IMR-90 (cell line): ENCODE measurements around the gene ATP2C2. TPM values are rescaled to one million over a fixed set of nuclear protein-coding genes. Genes with fewer than 3 reads are reported as not detected.

Experiments used
- ATAC-seq: fragments of 200-7000 bp; cut with Tn5 transposase; 2 replicates; pipeline ENCODE4 v1.9.1; 2020; ENCODE audit warnings: low read depth, mild to moderate bottlenecking, moderate library complexity
- BruUV-seq: library from RNA; stranded (reverse); fragments of 400-500 nt; replicated peaks from 2 replicates; lab custom pipeline; 2021; lab: Mats Ljungman, UMichigan
- CTCF ChIA-PET: fragments of 300-600 bp; formaldehyde crosslinking; extraction: SDS; loops from one replicate; lab custom pipeline; 2021; ENCODE audit warnings: antibody characterized with exemption; lab: Yijun Ruan, JAX
- POLR2A ChIA-PET: fragments of 300-600 bp; sonication (Branson Sonifier 250); formaldehyde crosslinking; loops from one replicate; lab custom pipeline; 2022; ENCODE audit warnings: antibody characterized with exemption; ENCODE audit not compliant: unreplicated experiment; lab: Charles Lee
- DNase-seq: peaks from one replicate; pipeline ENCODE4 v3.0.0; 2013
- H2AFZ ChIP-seq: replicated peaks from 2 replicates; pipeline ENCODE3; 2013; ENCODE audit warnings: low read length, mild to moderate bottlenecking; ENCODE audit not compliant: poor library complexity
- H2AK5ac ChIP-seq: 2 replicates; pipeline ENCODE4 v1.6.1; 2013; ENCODE audit warnings: low read depth, low read length, inconsistent platforms
- H2AK9ac ChIP-seq: replicated peaks from 2 replicates; pipeline ENCODE3; 2013; ENCODE audit warnings: mild to moderate bottlenecking, low read depth, low read length, moderate library complexity; ENCODE audit not compliant: poor library complexity
- H2BK120ac ChIP-seq: 2 replicates; pipeline ENCODE4 v1.6.1; 2013; ENCODE audit warnings: low read depth, low read length, inconsistent platforms
- H2BK15ac ChIP-seq: 3 replicates; pipeline ENCODE4 v1.6.1; 2013; ENCODE audit warnings: low read depth, low read length, inconsistent platforms
- H2BK20ac ChIP-seq: 2 replicates; pipeline ENCODE4 v1.6.1; 2013; ENCODE audit warnings: low read depth, mild to moderate bottlenecking, inconsistent platforms, low read length, moderate library complexity
- H2BK5ac ChIP-seq: 2 replicates; pipeline ENCODE4 v1.6.1; 2013; ENCODE audit warnings: mild to moderate bottlenecking, low read depth, low read length, inconsistent platforms; ENCODE audit not compliant: poor library complexity, severe bottlenecking
- H3K14ac ChIP-seq: replicated peaks from 2 replicates; pipeline ENCODE4 v1.6.1; 2013; ENCODE audit warnings: low read depth, low read length, inconsistent platforms
- H3K18ac ChIP-seq: 2 replicates; pipeline ENCODE4 v1.6.1; 2013; ENCODE audit warnings: low read depth, low read length, control low read depth
- H3K23ac ChIP-seq: 2 replicates; pipeline ENCODE4 v1.6.1; 2013; ENCODE audit warnings: low read depth, low read length, inconsistent platforms
- H3K27ac ChIP-seq: 2 replicates; pipeline ENCODE4 v1.5.1; 2013; ENCODE audit warnings: mild to moderate bottlenecking, control low read depth, low read length; ENCODE audit not compliant: insufficient read depth
- H3K27me3 ChIP-seq: 2 replicates; pipeline ENCODE4 v1.6.1; 2013; ENCODE audit warnings: low read length; ENCODE audit not compliant: control insufficient read depth, insufficient read depth
- H3K36me3 ChIP-seq: 2 replicates; pipeline ENCODE4 v1.6.1; 2013; ENCODE audit warnings: low read length, mixed read lengths; ENCODE audit not compliant: control insufficient read depth, insufficient read depth
- H3K4ac ChIP-seq: 2 replicates; pipeline ENCODE4 v1.6.1; 2013; ENCODE audit warnings: low read depth, low read length, inconsistent platforms
- H3K4me1 ChIP-seq: 2 replicates; pipeline ENCODE4 v1.6.1; 2013; ENCODE audit warnings: low read length, mixed read lengths; ENCODE audit not compliant: control insufficient read depth, insufficient read depth
- H3K4me2 ChIP-seq: 2 replicates; pipeline ENCODE4 v1.6.1; 2013; ENCODE audit warnings: low read depth, mild to moderate bottlenecking, control low read depth, low read length, moderate library complexity
- H3K4me3 ChIP-seq: 2 replicates; pipeline ENCODE4 v1.5.1; 2013; ENCODE audit warnings: low read depth, mild to moderate bottlenecking, control low read depth, low read length, moderate library complexity; ENCODE audit not compliant: insufficient read depth
- H3K56ac ChIP-seq: 2 replicates; pipeline ENCODE4 v1.6.1; 2013; ENCODE audit warnings: low read length, inconsistent platforms; ENCODE audit not compliant: insufficient read depth; ENCODE audit errors: extremely low read depth
- H3K79me1 ChIP-seq, 2 experiments: 2 replicates each; pipeline ENCODE4 v1.6.1; 2013; ENCODE audit warnings: low read length in 2 of 2, inconsistent platforms in 1 of 2, low read depth in 1 of 2
- H3K9ac ChIP-seq: 2 replicates; pipeline ENCODE4 v1.6.1; 2013; ENCODE audit warnings: low read depth, low read length, control low read depth
- H3K9me1 ChIP-seq: 2 replicates; pipeline ENCODE4 v1.6.1; 2013; ENCODE audit warnings: low read length, inconsistent platforms; ENCODE audit not compliant: insufficient read depth
- H3K9me3 ChIP-seq: 2 replicates; pipeline ENCODE4 v1.6.1; 2013; ENCODE audit warnings: low read length; ENCODE audit not compliant: control insufficient read depth, insufficient read depth
- H4K20me1 ChIP-seq: 2 replicates; pipeline ENCODE4 v1.6.1; 2013; ENCODE audit warnings: low read length, inconsistent platforms; ENCODE audit not compliant: insufficient read depth
- H4K5ac ChIP-seq: 2 replicates; pipeline ENCODE4 v1.6.1; 2013; ENCODE audit warnings: mild to moderate bottlenecking, low read depth, low read length, control low read depth
- H4K8ac ChIP-seq, 2 experiments: 2 replicates each; pipeline ENCODE4 v1.6.1; 2013; ENCODE audit warnings: low read depth in 2 of 2, low read length in 2 of 2, control low read depth in 1 of 2, inconsistent platforms in 1 of 2
- H4K91ac ChIP-seq: 2 replicates; pipeline ENCODE4 v1.6.1; 2013; ENCODE audit warnings: low read depth, low read length, inconsistent platforms; ENCODE audit not compliant: insufficient read depth
- BHLHE40 ChIP-seq: fragments of 150-350 bp; IDR thresholded peaks from 2 replicates; pipeline ENCODE4 v1.6.1; 2016; ENCODE audit warnings: mild to moderate bottlenecking, low read depth, low read length
- CHD1 ChIP-seq: IDR thresholded peaks from 2 replicates; pipeline ENCODE4 v1.6.1; 2012; ENCODE audit warnings: low read depth, low read length, improper control_type of control experiment
- CTCF ChIP-seq: conservative IDR thresholded peaks from 2 replicates; pipeline ENCODE4 v1.5.1; 2012; ENCODE audit warnings: mild to moderate bottlenecking, low read depth, low read length, improper control_type of control experiment
- MAFK ChIP-seq: IDR thresholded peaks from 2 replicates; pipeline ENCODE4 v1.6.1; 2012; ENCODE audit warnings: low read depth, low read length, improper control_type of control experiment
- MAZ ChIP-seq: IDR thresholded peaks from 2 replicates; pipeline ENCODE4 v1.6.1; 2012; ENCODE audit warnings: low read depth, mild to moderate bottlenecking, low read length, improper control_type of control experiment, moderate library complexity, borderline replicate concordance
- MXI1 ChIP-seq: IDR thresholded peaks from 2 replicates; pipeline ENCODE4 v1.6.1; 2012; ENCODE audit warnings: low read depth, mild to moderate bottlenecking, low read length, moderate library complexity, borderline replicate concordance
- NFE2L2 ChIP-seq: fragments of 150-350 bp; IDR thresholded peaks from 2 replicates; pipeline ENCODE4 v1.6.1; 2016; ENCODE audit warnings: low read depth, mild to moderate bottlenecking, low read length
- POLR2A ChIP-seq: IDR thresholded peaks from 2 replicates; pipeline ENCODE4 v1.6.1; 2012; ENCODE audit warnings: mild to moderate bottlenecking, low read depth, low read length
- RAD21 ChIP-seq: IDR thresholded peaks from 2 replicates; pipeline ENCODE4 v1.6.1; 2012; ENCODE audit warnings: low read length, improper control_type of control experiment
- RCOR1 ChIP-seq: IDR thresholded peaks from 2 replicates; pipeline ENCODE4 v1.6.1; 2012; ENCODE audit warnings: mild to moderate bottlenecking, low read length, improper control_type of control experiment; ENCODE audit not compliant: insufficient replicate concordance
- RFX5 ChIP-seq: IDR thresholded peaks from 2 replicates; pipeline ENCODE4 v1.8.0; 2012; ENCODE audit warnings: low read depth, mild to moderate bottlenecking, low read length, moderate library complexity
- SMC3 ChIP-seq: fragments of 150-350 bp; IDR thresholded peaks from 2 replicates; pipeline ENCODE4 v1.6.1; 2016; ENCODE audit warnings: low read depth, mild to moderate bottlenecking, antibody characterized with exemption, low read length, moderate library complexity
- USF2 ChIP-seq: fragments of 150-350 bp; IDR thresholded peaks from 2 replicates; pipeline ENCODE4 v1.6.1; 2017; ENCODE audit warnings: mild to moderate bottlenecking, antibody characterized with exemption, low read length, low read depth
- WGBS, 2 experiments: methylation state at CpG; one replicate each; pipeline versions ENCODE4 v1.1.5 to v1.1.7; 2013; ENCODE audit warnings: missing lambda C conversion rate in 2 of 2; ENCODE audit not compliant: insufficient read length in 1 of 2; ENCODE audit errors: extremely low coverage in 2 of 2; 5-methylcytosine and 5-hydroxymethylcytosine counted together
- dilution Hi-C: fragments of 300-500 bp; cut with HindIII; formaldehyde crosslinking; loops from one replicate; pipeline ENCODE4 v1.14.3; 2018; ENCODE audit warnings: low sequenced_read_pairs; ENCODE audit not compliant: unreplicated experiment
- in situ Hi-C: fragments of 300-500 bp; cut with MboI; formaldehyde crosslinking; loops from 3 replicates; pipeline ENCODE4 v1.14.3; 2019; ENCODE audit warnings: low sequenced_read_pairs, inconsistent platforms, mixed read lengths
- intact Hi-C: fragments of 100-400 bp; cut with micrococcal nuclease; formaldehyde crosslinking; loops from 2 replicates; pipeline ENCODE4 v1.10.0; 2022
- polyA plus RNA-seq, 3 experiments: library from polyadenylated mRNA; depleted of rRNA; stranded (reverse); fragments of >200 nt; gene quantifications; 2 replicates each; pipeline ENCODE4 v1.2.3, GENCODE V29; 2012; ENCODE audit warnings: low replicate concordance in 1 of 3
- total RNA-seq: library from RNA; depleted of rRNA; stranded (reverse); fragments of >200 nt; gene quantifications from 2 replicates; pipeline ENCODE4 v1.2.3, GENCODE V29; 2012
- TF ChIP-seq, protein P1 (sequence below): fragments of 150-350 bp; IDR thresholded peaks from 2 replicates; pipeline ENCODE4 v1.6.1; 2016; ENCODE audit warnings: low read depth, mild to moderate bottlenecking, low read length, moderate library complexity, borderline replicate concordance

ATP2C2 gene
- total and polyA plus RNA-seq, 2 of the 4 experiments (the other 2 are of a cell fraction): not detected

DNA sequence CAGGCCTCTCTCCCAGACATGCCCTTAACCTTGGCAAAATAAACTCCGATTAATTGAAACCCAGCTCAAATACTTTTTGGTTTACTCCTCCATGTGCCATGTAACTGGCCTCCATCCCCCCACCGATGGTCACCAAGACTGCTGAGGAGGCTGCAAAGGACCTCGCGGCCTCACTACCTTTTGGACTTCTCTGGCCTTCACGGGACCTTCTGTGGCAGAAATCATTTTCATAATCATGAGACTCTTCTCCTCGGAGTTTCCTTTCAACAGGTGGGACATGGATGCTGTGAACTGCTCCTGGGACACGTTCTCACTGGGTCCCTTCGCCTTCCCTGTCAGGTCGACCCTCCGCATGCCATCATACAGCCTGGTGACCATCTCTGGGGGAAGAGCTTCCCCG, 127.2 kb downstream of the ATP2C2 start:
- in situ Hi-C loops (loop anchor here (25.0 kb wide), 1 partner anchor 533 kb away; the partner anchor contains the start of genes NECAB2 and OSGIN1), dilution Hi-C loops (no loop called here), intact Hi-C loops (no loop called here)
- Histone ChIP-seq H3K18ac (no peak overlapping the region), H3K27me3 (no peaks in the 10 kb centered on the region), H3K4me2 (no peak overlapping the region), H2BK20ac (no peak overlapping the region), H4K20me1 (peaks cover 9% of the 10 kb centered on the region; the same call in 1 of the 2 replicates), H3K56ac (no peak overlapping the region), H3K9me1 (peaks cover 10% of the 10 kb centered on the region), H3K9me3 (peaks cover 2% of the 10 kb centered on the region; the same call in 1 of the 2 replicates), H3K9ac (no peak overlapping the region), H3K14ac (no peak overlapping the region), H2AK5ac (no peak overlapping the region), H4K5ac (no peak overlapping the region), H4K8ac (no peak overlapping the region), H4K91ac (no peak overlapping the region), H3K23ac (no peak overlapping the region), H2AFZ (no peak overlapping the region), H3K27ac (no peak overlapping the region), H2AK9ac (no peak overlapping the region), H3K79me1 (peaks cover 32 to 52% of the 10 kb centered on the region in 2 experiments), H3K4ac (no peak overlapping the region), H2BK120ac (no peak overlapping the region), H2BK15ac (no peak overlapping the region), H3K4me1 (0 out of 2 replicates have a peak, but pooled peaks cover 3% of the 10 kb centered on the region), H3K4me3 (no peak overlapping the region), H2BK5ac (no peak overlapping the region), H3K36me3 (peaks cover 55% of the 10 kb centered on the region)
- ChIA-PET POLR2A (no interaction called here), CTCF (no interaction called here)
- TF ChIP-seq CHD1 (no peak), RFX5 (no peak), RCOR1 (no peak), NFE2L2 (no peak), MAZ (no peak), MXI1 (no peak), POLR2A (no peak), SMC3 (no peak), MAFK (no peak), RAD21 (no peak), USF2 (no peak), BHLHE40 (no peak), CTCF (no peak)
- TF ChIP-seq, protein P1, sequence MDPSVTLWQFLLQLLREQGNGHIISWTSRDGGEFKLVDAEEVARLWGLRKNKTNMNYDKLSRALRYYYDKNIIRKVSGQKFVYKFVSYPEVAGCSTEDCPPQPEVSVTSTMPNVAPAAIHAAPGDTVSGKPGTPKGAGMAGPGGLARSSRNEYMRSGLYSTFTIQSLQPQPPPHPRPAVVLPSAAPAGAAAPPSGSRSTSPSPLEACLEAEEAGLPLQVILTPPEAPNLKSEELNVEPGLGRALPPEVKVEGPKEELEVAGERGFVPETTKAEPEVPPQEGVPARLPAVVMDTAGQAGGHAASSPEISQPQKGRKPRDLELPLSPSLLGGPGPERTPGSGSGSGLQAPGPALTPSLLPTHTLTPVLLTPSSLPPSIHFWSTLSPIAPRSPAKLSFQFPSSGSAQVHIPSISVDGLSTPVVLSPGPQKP: no peak
- ATAC-seq: no peak
- WGBS, 2 experiments: 96% methylated on average over 6 of the region's 11 CpGs; no CpG with 5 or more reads in 1 of the 2 experiments
- DNase-seq: no peak
- BruUV-seq: no TSS peak
